Smooth muscle cell (in vitro differentiated cells): ENCODE data around the gene NUP210. TPM values are rescaled to one million over a fixed set of nuclear protein-coding genes. Genes with fewer than 3 reads are reported as not detected.

Source experiments
- DNase-seq: peaks from one replicate; lab custom pipeline; 2025; ENCODE audit not compliant: unreplicated experiment; lab: John Stamatoyannopoulos, UW
- H2AFZ ChIP-seq: fragments of 200-600 bp; sonication (generic); 2 replicates; pipeline ENCODE4 v1.6.0; 2016; ENCODE audit warnings: antibody characterized with exemption, low read depth, mild to moderate bottlenecking
- H3F3A ChIP-seq: fragments of 200-600 bp; sonication (generic); 2 replicates; pipeline ENCODE4 v1.6.0; 2017; ENCODE audit warnings: antibody characterized with exemption, low read depth
- H3K27ac ChIP-seq: fragments of 200-600 bp; sonication (generic); 2 replicates; pipeline ENCODE4 v1.5.1; 2016; ENCODE audit warnings: low read depth, mild to moderate bottlenecking
- H3K27me3 ChIP-seq: fragments of 200-600 bp; sonication (generic); 2 replicates; pipeline ENCODE4 v1.6.1; 2016; ENCODE audit warnings: low read depth, mild to moderate bottlenecking
- H3K36me3 ChIP-seq: fragments of 200-600 bp; sonication (generic); 2 replicates; pipeline ENCODE4 v1.5.1; 2016; ENCODE audit warnings: low read depth
- H3K4me1 ChIP-seq: fragments of 200-600 bp; sonication (generic); 2 replicates; pipeline ENCODE4 v1.5.1; 2016; ENCODE audit warnings: low read depth
- H3K4me2 ChIP-seq: fragments of 200-600 bp; sonication (generic); 2 replicates; pipeline ENCODE4 v1.6.0; 2016; ENCODE audit warnings: mild to moderate bottlenecking
- H3K4me3 ChIP-seq: fragments of 200-600 bp; sonication (generic); 2 replicates; pipeline ENCODE4 v1.5.1; 2016; ENCODE audit warnings: mild to moderate bottlenecking
- H3K79me2 ChIP-seq: fragments of 200-600 bp; sonication (generic); 2 replicates; pipeline ENCODE4 v1.6.0; 2016; ENCODE audit warnings: low read depth, mild to moderate bottlenecking
- H3K9ac ChIP-seq: fragments of 200-600 bp; sonication (generic); 2 replicates; pipeline ENCODE4 v1.6.0; 2016; ENCODE audit warnings: low read depth
- H3K9me3 ChIP-seq: fragments of 200-600 bp; sonication (generic); replicated peaks from 2 replicates; pipeline ENCODE4 v1.5.1; 2016; ENCODE audit warnings: low read depth
- H4K20me1 ChIP-seq: fragments of 200-600 bp; sonication (generic); 2 replicates; pipeline ENCODE4 v1.6.0; 2016; ENCODE audit warnings: low read depth
- WGBS: methylation state at CpG from one replicate; pipeline ENCODE4 v1.1.7; 2016; ENCODE audit warnings: low lambda C conversion rate; 5-methylcytosine and 5-hydroxymethylcytosine counted together
- polyA plus RNA-seq: library from polyadenylated mRNA; unstranded; fragments of >200 nt; fragmentation: Nextera tagmentation; extraction: Ambion mirVana; gene quantifications from 2 replicates; pipeline ENCODE4 v1.2.1, GENCODE V29; 2016
- total RNA-seq: library from RNA; depleted of rRNA; stranded (reverse); fragments of >200 nt; gene quantifications from 2 replicates; pipeline ENCODE4 v1.2.3, GENCODE V29; 2014
- TF ChIP-seq, protein P1 (sequence below): fragments of 200-600 bp; sonication (generic); IDR thresholded peaks from 2 replicates; pipeline ENCODE4 v1.5.1; 2017; ENCODE audit warnings: borderline replicate concordance, mild to moderate bottlenecking, antibody characterized with exemption; ENCODE audit not compliant: insufficient read depth, poor library complexity, severe bottlenecking

Gene NUP210
- total and polyA plus RNA-seq, 2 experiments from 2014 or later = 0.35 to 1.5 TPM

DNA sequence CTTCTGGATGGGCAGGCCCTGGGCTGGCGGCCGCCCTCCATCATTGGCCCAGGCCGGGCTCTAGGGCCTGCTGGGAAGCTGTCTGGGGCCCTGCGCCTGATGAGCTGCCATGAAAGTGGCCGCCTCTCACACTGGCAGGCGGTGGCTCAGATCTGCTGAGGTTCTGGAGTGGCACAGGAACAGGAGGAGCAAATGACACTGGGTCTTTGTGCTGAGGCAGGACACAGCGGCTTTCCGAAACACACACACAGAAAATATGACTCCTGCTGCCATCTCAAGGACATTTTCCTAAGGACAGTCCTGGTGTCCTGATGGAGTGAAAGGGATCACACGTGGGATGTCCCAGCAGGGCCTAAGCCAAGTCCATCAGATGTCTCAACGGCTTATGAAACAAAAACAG is 103.5 kb downstream of the NUP210 start:
- Histone ChIP-seq H3K79me2 (no peaks in the 10 kb centered on the region), H3K9me3 (no peaks in the 10 kb centered on the region), H3K27ac (no peak overlapping the region), H3F3A (no peaks in the 10 kb centered on the region), H3K36me3 (no peaks in the 10 kb centered on the region), H2AFZ (no peak overlapping the region), H3K9ac (no peak overlapping the region), H3K4me2 (no peak overlapping the region), H3K27me3 (no peaks in the 10 kb centered on the region), H3K4me1 (no peaks in the 10 kb centered on the region), H3K4me3 (no peak overlapping the region), H4K20me1 (no peaks in the 10 kb centered on the region)
- DNase-seq = no peak
- 80% methylated on average over 10 of the region's 10 CpGs for WGBS
- TF ChIP-seq, protein P1, sequence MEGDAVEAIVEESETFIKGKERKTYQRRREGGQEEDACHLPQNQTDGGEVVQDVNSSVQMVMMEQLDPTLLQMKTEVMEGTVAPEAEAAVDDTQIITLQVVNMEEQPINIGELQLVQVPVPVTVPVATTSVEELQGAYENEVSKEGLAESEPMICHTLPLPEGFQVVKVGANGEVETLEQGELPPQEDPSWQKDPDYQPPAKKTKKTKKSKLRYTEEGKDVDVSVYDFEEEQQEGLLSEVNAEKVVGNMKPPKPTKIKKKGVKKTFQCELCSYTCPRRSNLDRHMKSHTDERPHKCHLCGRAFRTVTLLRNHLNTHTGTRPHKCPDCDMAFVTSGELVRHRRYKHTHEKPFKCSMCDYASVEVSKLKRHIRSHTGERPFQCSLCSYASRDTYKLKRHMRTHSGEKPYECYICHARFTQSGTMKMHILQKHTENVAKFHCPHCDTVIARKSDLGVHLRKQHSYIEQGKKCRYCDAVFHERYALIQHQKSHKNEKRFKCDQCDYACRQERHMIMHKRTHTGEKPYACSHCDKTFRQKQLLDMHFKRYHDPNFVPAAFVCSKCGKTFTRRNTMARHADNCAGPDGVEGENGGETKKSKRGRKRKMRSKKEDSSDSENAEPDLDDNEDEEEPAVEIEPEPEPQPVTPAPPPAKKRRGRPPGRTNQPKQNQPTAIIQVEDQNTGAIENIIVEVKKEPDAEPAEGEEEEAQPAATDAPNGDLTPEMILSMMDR = no peak

DNA sequence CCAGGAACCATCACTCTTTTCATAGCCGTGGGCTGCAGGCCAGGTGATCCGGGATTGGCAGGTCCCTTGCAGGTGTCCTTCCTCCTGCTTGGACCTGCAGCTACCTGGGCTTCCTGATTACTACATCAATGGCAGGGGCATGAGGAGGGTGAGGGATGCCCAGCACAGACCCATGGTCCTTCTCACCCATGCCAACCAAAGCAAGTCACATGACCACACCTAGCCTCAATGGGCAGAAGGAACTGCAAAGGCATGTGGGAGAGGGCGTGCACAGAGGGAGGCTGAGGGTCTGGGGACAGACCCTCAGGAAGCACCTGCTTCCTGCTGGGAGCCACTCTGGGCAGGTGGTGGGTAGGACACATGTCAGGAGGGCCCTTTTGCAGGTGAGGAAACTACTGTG is 105.2 kb downstream of the NUP210 start:
- no peaks in the 10 kb centered on the region for H3K9me3 ChIP-seq
- no peak overlapping the region for H2AFZ ChIP-seq
- WGBS = 98% methylated on average over 3 of the region's 3 CpGs
- H4K20me1 ChIP-seq = no peaks in the 10 kb centered on the region
- no peaks in the 10 kb centered on the region for H3K79me2 ChIP-seq
- no peaks in the 10 kb centered on the region for H3K36me3 ChIP-seq
- DNase-seq = no peak
- TF ChIP-seq, protein P1 = no peak
- H3F3A ChIP-seq = no peaks in the 10 kb centered on the region
- no peak overlapping the region for H3K4me2 ChIP-seq
- no peaks in the 10 kb centered on the region for H3K4me1 ChIP-seq
- no peaks in the 10 kb centered on the region for H3K27me3 ChIP-seq
- H3K27ac ChIP-seq = no peak overlapping the region
- H3K4me3 ChIP-seq = no peak overlapping the region
- no peak overlapping the region for H3K9ac ChIP-seq

DNA sequence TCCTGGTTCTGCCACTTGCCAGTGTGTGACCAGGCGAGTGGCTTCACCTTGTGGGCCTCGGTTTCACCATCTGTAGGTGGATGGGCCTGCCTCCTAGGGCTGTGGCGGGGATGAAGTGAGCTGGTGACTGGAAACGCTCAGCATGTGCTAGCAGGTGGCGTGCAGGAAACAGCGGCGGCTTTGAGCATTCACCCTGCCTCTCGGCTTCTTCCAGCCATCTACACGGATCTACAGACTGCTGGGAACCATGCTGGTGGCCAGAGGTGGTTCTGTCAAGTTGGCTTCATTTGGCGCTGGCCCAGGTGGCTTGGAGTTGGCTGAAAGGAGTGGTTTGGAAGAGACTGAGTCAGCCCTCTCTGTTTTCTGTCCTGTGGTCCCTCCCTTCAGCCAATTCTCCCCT is 106.3 kb downstream of the NUP210 start:
- Histone ChIP-seq H3K4me2 (no peak overlapping the region), H3K4me3 (no peak overlapping the region), H3K36me3 (no peaks in the 10 kb centered on the region), H3K79me2 (no peaks in the 10 kb centered on the region), H3F3A (no peaks in the 10 kb centered on the region), H2AFZ (no peak overlapping the region), H3K9ac (no peak overlapping the region), H3K4me1 (no peaks in the 10 kb centered on the region), H4K20me1 (no peaks in the 10 kb centered on the region), H3K27me3 (no peaks in the 10 kb centered on the region), H3K9me3 (no peaks in the 10 kb centered on the region), H3K27ac (no peak overlapping the region)
- 96% methylated on average over 10 of the region's 10 CpGs for WGBS
- TF ChIP-seq, protein P1 = no peak
- no peak for DNase-seq

DNA sequence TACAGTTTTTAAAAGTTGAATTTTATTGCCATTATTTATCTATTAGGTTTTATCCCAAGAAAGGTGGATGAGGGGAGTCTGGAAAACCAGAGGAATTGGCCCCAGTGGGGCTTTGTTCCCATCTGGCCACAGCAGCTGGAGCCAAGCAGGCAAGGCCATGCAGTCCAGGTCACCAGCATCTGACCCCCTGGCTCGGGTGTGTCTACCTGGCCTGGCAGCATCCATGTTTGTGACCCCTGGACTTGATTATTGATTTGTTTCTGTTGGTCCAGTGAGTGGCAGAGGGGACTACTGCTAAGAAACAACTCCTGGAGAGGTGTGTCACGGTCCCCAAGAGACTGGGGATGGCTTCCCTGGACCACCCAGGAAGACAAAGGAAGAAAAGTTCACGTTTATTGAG is 111.1 kb downstream of the NUP210 start:
- Histone ChIP-seq H3K4me2 (no peak overlapping the region), H3K36me3 (no peaks in the 10 kb centered on the region), H3K9ac (no peak overlapping the region), H3K4me1 (no peaks in the 10 kb centered on the region), H3K27ac (no peak overlapping the region), H3K27me3 (no peaks in the 10 kb centered on the region), H2AFZ (no peak overlapping the region), H3K9me3 (no peaks in the 10 kb centered on the region), H3K79me2 (no peaks in the 10 kb centered on the region), H3K4me3 (no peak overlapping the region), H3F3A (no peaks in the 10 kb centered on the region), H4K20me1 (no peaks in the 10 kb centered on the region)
- no peak for DNase-seq
- WGBS = 93% methylated on average over 3 of the region's 3 CpGs
- TF ChIP-seq, protein P1 = no peak
